ENCODE results near the gene HELQ. TPM values are rescaled to one million over a fixed set of nuclear protein-coding genes. Genes with fewer than 3 reads are reported as not detected.

The HELQ gene
- total RNA-seq, 1 experiment from 2014 or later, result 14.6 TPM

GRCh38 chr4:83486457-83487129 is 31.0 kb upstream of the HELQ start:
- Histone ChIP-seq H3K9me2 (ENCODE audit: insufficient read depth) (no peaks in the 10 kb centered on the region), H3K79me2 (ENCODE audit: insufficient read depth, low read length) (no peaks in the 10 kb centered on the region), H4K20me1 (ENCODE audit: insufficient read depth) (no peaks in the 10 kb centered on the region), H3K4me2 (ENCODE audit: low read length) (no peak overlapping the region), H3K9me3 (ENCODE audit: control insufficient read depth in 1 of 2, insufficient read depth in 1 of 2, low read depth in 1 of 2, low read length in 2 of 2) (no peaks in the 10 kb centered on the region), H2AFZ (ENCODE audit: low read depth, low read length, poor library complexity, severe bottlenecking) (peak overlapping the region; percentile 64), H3K9ac (ENCODE audit: low read length) (no peak overlapping the region), H3K4me1 (ENCODE audit: control insufficient read depth in 1 of 2, insufficient read depth in 2 of 2, low read length in 2 of 2) (peaks cover 7 to 16% of the 10 kb centered on the region in 2 experiments; a peak in 3 of 4 replicates), H3K4me3 (replicated peaks in 1 of 2; ENCODE audit: low read depth in 1 of 2, low read length in 2 of 2) (no peak overlapping the region), H3K27me3 (ENCODE audit: insufficient read depth, low read length) (no peaks in the 10 kb centered on the region), H3K36me3 (ENCODE audit: control insufficient read depth in 1 of 2, insufficient read depth in 2 of 2, low read length in 2 of 2) (no peaks in the 10 kb centered on the region), H3K27ac (ENCODE audit: low read depth, low read length) (no peak overlapping the region)
- ChIA-PET POLR2A (no interaction called here), RAD21 (ENCODE audit: low non-redundant PET in 1 of 2, low total read pairs in 2 of 2, uncharacterized antibody in 2 of 2, unreplicated experiment in 2 of 2) (no interaction called here), CTCF (no interaction called here)
- intact Hi-C loops (cut with micrococcal nuclease), result loop anchor here (2.0 kb wide), 1 partner anchor 42 kb away; no protein-coding TSS in a partner anchor
- no peak for ATAC-seq
- DNase-seq (ENCODE audit: low read depth, low spot score), result no peak
- TF ChIP-seq FOSL1 (IDR thresholded peaks at IDR 0.05; ENCODE audit: low read depth), result no peak
- no peak for TF ChIP-seq ATF3 (IDR thresholded peaks at IDR 0.05)
- no peak for TF ChIP-seq CTCF (IDR thresholded peaks at IDR 0.05 in 2 of 3, conservative IDR thresholded peaks at IDR 0.05 in 1 of 3; ENCODE audit: borderline replicate concordance in 1 of 3, insufficient read depth in 1 of 3, low read depth in 2 of 3, low read length in 2 of 3)
- no peak for TF ChIP-seq EGR1 (IDR thresholded peaks at IDR 0.05; ENCODE audit: low read depth)
- no peak for TF ChIP-seq YY1 (IDR thresholded peaks at IDR 0.05; ENCODE audit: extremely low read depth, insufficient replicate concordance, low read depth, low read length)
- no peak for TF ChIP-seq SP1 (IDR thresholded peaks at IDR 0.05; ENCODE audit: low read depth)
- no peak for TF ChIP-seq ZBTB33 (IDR thresholded peaks at IDR 0.05; ENCODE audit: extremely low read depth, insufficient replicate concordance, low read length)
- no peak for TF ChIP-seq REST (IDR thresholded peaks at IDR 0.05; ENCODE audit: low read depth)
- no peak for TF ChIP-seq EZH2 (IDR thresholded peaks at IDR 0.05)
- no TSS peak for BruUV-seq (replicated peaks)

Measured in HCT116 (cell line).